Karpas-422 (cell line): ENCODE measurements around the gene C2CD2. TPM values are rescaled to one million over a fixed set of nuclear protein-coding genes. Genes with fewer than 3 reads are reported as not detected.

ENCODE experiments used
- DNase-seq: peaks from one replicate; pipeline ENCODE4 v3.0.0-alpha.2; 2015
- H2AFZ ChIP-seq: fragments of 200-600 bp; sonication (generic); 2 replicates; pipeline ENCODE4 v1.6.1; 2014; ENCODE audit warnings: antibody characterized with exemption, low read length, mixed read lengths
- H3K27ac ChIP-seq: fragments of 200-600 bp; sonication (generic); 2 replicates; pipeline ENCODE4 v1.5.1; 2014; ENCODE audit warnings: mild to moderate bottlenecking, low read length, moderate library complexity
- H3K27me3 ChIP-seq: fragments of 200-600 bp; sonication (generic); 2 replicates; pipeline ENCODE4 v1.6.1; 2014; ENCODE audit warnings: low read length, mixed read lengths
- H3K36me3 ChIP-seq: fragments of 200-600 bp; sonication (generic); 2 replicates; pipeline ENCODE4 v1.6.1; 2014; ENCODE audit warnings: low read length, mixed read lengths; ENCODE audit not compliant: insufficient read depth
- H3K4me1 ChIP-seq: fragments of 200-600 bp; sonication (generic); 2 replicates; pipeline ENCODE4 v1.6.1; 2014; ENCODE audit warnings: mild to moderate bottlenecking, low read length, mixed read lengths
- H3K4me2 ChIP-seq: fragments of 200-600 bp; sonication (generic); 2 replicates; pipeline ENCODE4 v1.6.1; 2014; ENCODE audit warnings: low read length, low read depth, mild to moderate bottlenecking; ENCODE audit not compliant: poor library complexity, severe bottlenecking
- H3K4me3 ChIP-seq: fragments of 200-600 bp; sonication (generic); 2 replicates; pipeline ENCODE4 v1.5.1; 2014; ENCODE audit warnings: mild to moderate bottlenecking, antibody characterized with exemption, low read length, mixed read lengths
- H3K79me2 ChIP-seq: fragments of 200-600 bp; sonication (generic); 2 replicates; pipeline ENCODE4 v1.6.1; 2014; ENCODE audit warnings: mild to moderate bottlenecking, low read length, mixed read lengths
- H3K9ac ChIP-seq: fragments of 200-600 bp; sonication (generic); 2 replicates; pipeline ENCODE4 v1.6.0; 2014; ENCODE audit warnings: low read length
- H3K9me2 ChIP-seq: fragments of 200-600 bp; sonication (generic), shearing (Covaris generic); replicated peaks from 2 replicates; pipeline ENCODE4 v1.6.0; 2014; ENCODE audit warnings: mild to moderate bottlenecking, low read length, moderate library complexity; ENCODE audit not compliant: insufficient read depth
- H3K9me3 ChIP-seq: fragments of 300-700, 200-600 bp; sonication (generic); 2 replicates; pipeline ENCODE4 v1.6.1; 2014; ENCODE audit warnings: low read length, mixed read lengths
- H4K20me1 ChIP-seq: fragments of 200-600 bp; sonication (generic); 2 replicates; pipeline ENCODE4 v1.6.1; 2014; ENCODE audit warnings: mild to moderate bottlenecking, antibody characterized with exemption, low read length, low read depth; ENCODE audit not compliant: insufficient read depth
- total RNA-seq: library from RNA; depleted of rRNA; stranded (reverse); fragments of >200 nt; shearing (Covaris generic); gene quantifications from 2 replicates; pipeline ENCODE4 v1.2.3, GENCODE V29; 2014; ENCODE audit warnings: low replicate concordance

C2CD2 gene
- total RNA-seq, 1 experiment from 2014 or later: not detected

- no peak overlapping the region for H3K27ac ChIP-seq
These were observed 19.6 kb upstream of the C2CD2 start for GRCh38 chr21:41973427-41973831.

GRCh38 chr21:41972511-41973205 lies 18.8 kb upstream of the C2CD2 start:
- no peak overlapping the region for H3K4me3 ChIP-seq
- H3K9ac ChIP-seq: no peak overlapping the region
- peaks cover 8% of the 10 kb centered on the region for H3K4me1 ChIP-seq
- H3K9me3 ChIP-seq: no peaks in the 10 kb centered on the region
- H2AFZ ChIP-seq: no peak overlapping the region
- no peaks in the 10 kb centered on the region for H3K27me3 ChIP-seq
- H3K4me2 ChIP-seq: no peak overlapping the region
- H3K27ac ChIP-seq: no peak overlapping the region
- no peak for DNase-seq
- H3K9me2 ChIP-seq: no peaks in the 10 kb centered on the region
- no peaks in the 10 kb centered on the region for H3K79me2 ChIP-seq
- no peaks in the 10 kb centered on the region for H3K36me3 ChIP-seq
- H4K20me1 ChIP-seq: no peaks in the 10 kb centered on the region

More at GRCh38 chr21:41973427-41973831, 19.6 kb upstream of the C2CD2 start:
- Histone ChIP-seq H3K4me1 (peaks cover 8% of the 10 kb centered on the region), H2AFZ (no peak overlapping the region), H3K9ac (no peak overlapping the region), H3K36me3 (no peaks in the 10 kb centered on the region), H3K27me3 (no peaks in the 10 kb centered on the region), H3K9me3 (no peaks in the 10 kb centered on the region), H3K9me2 (no peaks in the 10 kb centered on the region), H4K20me1 (no peaks in the 10 kb centered on the region), H3K4me3 (no peak overlapping the region), H3K79me2 (no peaks in the 10 kb centered on the region), H3K4me2 (no peak overlapping the region)
- DNase-seq: no peak

DNA sequence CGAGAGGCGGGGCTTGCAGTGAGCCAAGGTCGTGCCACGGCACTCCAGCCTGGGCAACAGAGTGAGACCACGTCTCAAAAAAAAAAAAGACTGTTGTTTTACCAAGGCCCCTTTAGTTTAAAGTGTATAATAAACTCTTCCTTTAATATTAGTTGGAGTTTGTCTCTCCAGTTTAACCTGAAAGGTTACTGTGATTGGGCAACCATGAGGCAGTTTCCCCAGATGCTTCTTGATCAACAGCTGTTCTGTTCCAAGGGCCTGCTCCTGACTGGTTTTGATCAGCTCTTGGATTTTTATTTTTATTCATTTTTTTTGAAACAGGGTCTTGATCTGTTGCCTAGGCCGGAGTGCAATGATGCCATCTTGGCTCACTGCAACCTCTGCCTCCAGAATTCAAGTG lies 18.1 kb upstream of the C2CD2 start:
- Histone ChIP-seq H3K36me3 (no peaks in the 10 kb centered on the region), H3K9ac (no peak overlapping the region), H4K20me1 (no peaks in the 10 kb centered on the region), H3K27ac (no peak overlapping the region), H3K27me3 (no peaks in the 10 kb centered on the region), H3K79me2 (no peaks in the 10 kb centered on the region), H3K4me1 (peaks cover 8% of the 10 kb centered on the region), H2AFZ (no peak overlapping the region), H3K9me2 (no peaks in the 10 kb centered on the region), H3K9me3 (no peaks in the 10 kb centered on the region), H3K4me2 (no peak overlapping the region), H3K4me3 (no peak overlapping the region)
- DNase-seq: no peak

DNA sequence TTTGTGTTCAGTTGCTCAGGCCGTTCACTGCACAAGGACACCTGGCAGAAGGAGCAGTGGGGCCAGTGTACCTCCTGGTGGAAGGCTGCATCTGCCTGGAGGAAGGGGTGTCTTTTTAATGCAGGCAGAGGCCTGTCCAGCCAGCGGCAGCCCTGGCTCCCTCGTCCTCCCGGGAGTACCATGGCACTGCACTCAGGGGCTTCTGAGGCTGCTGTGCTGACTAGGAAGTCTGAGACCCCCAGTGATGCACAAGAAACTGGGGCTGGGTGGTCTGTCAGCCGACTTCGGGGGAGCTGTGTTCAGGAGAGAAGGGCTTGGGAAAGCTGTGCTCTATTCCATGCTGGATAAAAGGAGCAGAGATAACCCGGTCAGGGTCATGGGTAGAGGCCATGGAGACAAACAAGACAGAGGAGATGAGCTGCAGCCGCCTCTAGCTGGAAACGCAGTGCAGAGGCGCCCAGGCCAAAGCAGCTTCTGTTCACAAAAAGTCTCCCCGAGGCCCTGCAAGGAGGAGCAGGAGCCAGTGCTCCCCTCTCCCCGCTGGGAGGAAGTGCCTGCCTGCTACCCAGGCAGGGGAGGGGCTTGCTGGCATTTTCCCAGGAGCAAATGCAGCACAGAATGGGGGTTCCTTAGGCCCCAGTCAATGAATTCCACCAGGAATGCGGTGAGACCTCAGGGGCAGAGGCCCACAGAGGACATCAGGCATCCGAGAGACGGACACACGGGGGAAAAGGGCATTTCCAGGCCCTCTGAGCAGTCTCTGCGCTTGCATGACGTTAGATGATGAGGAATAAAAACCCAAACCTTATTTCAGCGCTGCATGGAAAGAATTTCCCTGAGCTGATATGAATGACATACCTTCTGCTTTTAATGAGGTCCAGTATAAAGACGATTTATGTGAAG lies 17.2 kb upstream of the C2CD2 start:
- Histone ChIP-seq H3K27ac (no peak overlapping the region), H3K4me1 (peaks cover 8% of the 10 kb centered on the region), H4K20me1 (no peaks in the 10 kb centered on the region; the same call in 1 of the 2 replicates), H3K36me3 (no peaks in the 10 kb centered on the region), H3K4me2 (no peak overlapping the region), H3K9ac (no peak overlapping the region), H2AFZ (no peak overlapping the region), H3K79me2 (no peaks in the 10 kb centered on the region), H3K9me2 (no peaks in the 10 kb centered on the region), H3K27me3 (no peaks in the 10 kb centered on the region), H3K9me3 (no peaks in the 10 kb centered on the region), H3K4me3 (no peak overlapping the region)
- DNase-seq: no peak

DNA sequence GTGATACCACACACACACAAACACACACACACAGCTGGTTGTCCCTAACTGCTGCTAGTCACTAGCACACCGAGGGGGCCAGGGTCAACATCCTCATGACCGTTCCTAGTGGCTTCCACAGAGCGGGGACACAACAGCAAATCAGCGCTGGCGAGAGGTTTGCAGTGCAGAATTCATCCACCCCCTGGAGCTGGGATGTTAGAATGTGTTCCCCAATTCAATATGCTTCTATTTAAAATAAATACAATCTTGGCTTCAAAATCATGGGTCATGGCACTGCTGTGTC lies 16.2 kb upstream of the C2CD2 start:
- Histone ChIP-seq H3K9ac (no peak overlapping the region), H4K20me1 (no peaks in the 10 kb centered on the region; the same call in 1 of the 2 replicates), H2AFZ (no peak overlapping the region), H3K27ac (no peak overlapping the region), H3K4me2 (no peak overlapping the region), H3K9me2 (no peaks in the 10 kb centered on the region), H3K4me3 (no peak overlapping the region), H3K9me3 (no peaks in the 10 kb centered on the region), H3K79me2 (no peaks in the 10 kb centered on the region), H3K4me1 (peaks cover 8% of the 10 kb centered on the region), H3K27me3 (no peaks in the 10 kb centered on the region), H3K36me3 (no peaks in the 10 kb centered on the region)
- no peak for DNase-seq

- no peaks in the 10 kb centered on the region for H3K79me2 ChIP-seq
- H3K4me1 ChIP-seq: no peaks in the 10 kb centered on the region
- no peak overlapping the region for H3K4me2 ChIP-seq
- H3K9me2 ChIP-seq: no peaks in the 10 kb centered on the region
- no peaks in the 10 kb centered on the region for H3K9me3 ChIP-seq
- H2AFZ ChIP-seq: no peak overlapping the region
- H3K4me3 ChIP-seq: no peak overlapping the region
- H4K20me1 ChIP-seq: no peaks in the 10 kb centered on the region; the same call in 1 of the 2 replicates
- H3K27ac ChIP-seq: no peak overlapping the region
- DNase-seq: no peak
- no peak overlapping the region for H3K9ac ChIP-seq
- H3K36me3 ChIP-seq: no peaks in the 10 kb centered on the region
- no peaks in the 10 kb centered on the region for H3K27me3 ChIP-seq
These were observed 13.9 kb upstream of the C2CD2 start for GRCh38 chr21:41967708-41968107.

DNA sequence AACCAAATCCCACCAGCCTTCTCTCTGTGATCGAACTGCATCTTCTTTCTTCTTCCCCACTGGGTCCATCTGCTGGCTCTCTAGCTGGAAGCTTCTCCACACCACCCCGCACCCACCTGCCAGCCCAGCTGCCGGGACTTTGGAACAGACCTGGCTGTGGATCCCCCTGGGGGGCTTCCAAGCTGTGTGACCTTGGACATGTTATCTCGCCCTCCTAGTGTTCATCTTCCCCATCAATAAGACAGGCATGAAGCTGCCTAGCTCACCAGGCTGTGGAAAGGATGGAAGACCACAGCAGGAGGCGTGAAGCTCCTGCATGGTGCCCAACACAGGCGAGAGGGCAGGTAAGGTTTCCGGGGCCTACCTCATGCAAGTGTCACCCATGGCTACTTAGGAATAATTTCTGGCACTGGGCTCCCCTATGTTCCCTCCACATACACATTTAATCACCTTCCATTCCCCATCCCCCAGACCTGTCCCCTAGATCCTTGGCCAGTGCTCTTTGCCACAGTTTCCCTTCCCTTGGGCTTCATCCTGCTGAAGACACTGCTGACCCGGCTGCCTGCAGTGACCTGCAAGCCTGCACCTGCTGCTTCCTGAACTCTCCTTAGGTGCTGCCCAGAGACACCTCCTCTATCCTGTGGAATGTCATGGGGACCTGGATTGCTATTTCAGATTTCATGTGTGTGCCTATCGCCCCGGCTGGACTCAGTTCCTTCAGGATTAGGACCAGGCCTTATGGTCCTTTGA lies 13.2 kb upstream of the C2CD2 start:
- Histone ChIP-seq H3K79me2 (no peaks in the 10 kb centered on the region), H3K4me1 (no peaks in the 10 kb centered on the region), H2AFZ (no peak overlapping the region), H3K4me3 (no peak overlapping the region), H3K27ac (no peak overlapping the region), H3K9me3 (no peaks in the 10 kb centered on the region), H3K36me3 (no peaks in the 10 kb centered on the region), H4K20me1 (no peaks in the 10 kb centered on the region; the same call in 1 of the 2 replicates), H3K9ac (no peak overlapping the region), H3K4me2 (no peak overlapping the region), H3K27me3 (no peaks in the 10 kb centered on the region), H3K9me2 (no peaks in the 10 kb centered on the region)
- DNase-seq: no peak
